HG02970 (cell line): Measurements from ENCODE around the gene OSBPL2.

Experiments
- ATAC-seq: cut with Tn5 transposase; IDR thresholded peaks from one replicate; pipeline ENCODE4 v1.9.1; 2021; ENCODE audit warnings: mild to moderate bottlenecking, moderate library complexity, moderate number of reproducible peaks; ENCODE audit not compliant: unreplicated experiment, low FRiP score

The OSBPL2 gene

DNA sequence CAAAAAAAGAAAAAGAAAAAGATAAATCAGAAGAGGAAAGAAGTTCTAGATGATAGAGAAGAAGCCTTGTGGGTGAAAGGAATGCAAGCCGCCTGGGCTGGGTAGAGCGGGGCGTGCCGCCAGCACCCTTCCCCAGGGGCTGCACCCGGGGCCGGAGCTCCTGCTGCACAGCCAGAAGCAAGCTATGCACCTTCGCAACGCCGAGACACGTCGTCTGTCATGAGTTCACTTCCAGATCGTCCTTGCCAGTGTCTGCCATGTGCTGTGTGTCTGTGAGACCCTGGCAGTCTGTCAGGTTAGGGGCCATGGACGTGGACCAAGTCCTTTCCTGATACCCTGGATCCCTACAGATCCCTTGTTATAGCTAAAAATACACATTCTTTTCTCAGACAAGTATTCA lies 38.9 kb downstream of the OSBPL2 start:
- ATAC-seq, result no peak

DNA sequence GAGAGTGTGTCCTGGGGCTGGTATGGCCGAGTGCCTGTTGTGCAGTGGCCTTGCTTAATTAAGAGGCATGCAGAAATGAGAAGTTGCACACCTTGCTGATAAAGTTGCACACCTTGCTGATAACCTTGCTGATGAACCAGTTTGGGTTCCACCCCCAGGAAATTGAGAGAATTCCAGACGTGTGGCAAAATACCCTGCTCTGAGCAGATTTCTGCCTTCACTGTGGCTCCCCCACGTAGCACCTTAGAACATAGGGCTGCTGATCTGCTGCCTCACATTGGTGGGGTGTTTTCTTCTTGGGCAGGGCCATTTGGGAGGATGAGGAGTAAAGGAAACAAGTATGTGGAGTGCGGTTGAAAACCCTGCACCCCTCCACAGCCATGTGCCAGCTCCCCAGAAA lies 42.0 kb downstream of the OSBPL2 start:
- no peak for ATAC-seq

DNA sequence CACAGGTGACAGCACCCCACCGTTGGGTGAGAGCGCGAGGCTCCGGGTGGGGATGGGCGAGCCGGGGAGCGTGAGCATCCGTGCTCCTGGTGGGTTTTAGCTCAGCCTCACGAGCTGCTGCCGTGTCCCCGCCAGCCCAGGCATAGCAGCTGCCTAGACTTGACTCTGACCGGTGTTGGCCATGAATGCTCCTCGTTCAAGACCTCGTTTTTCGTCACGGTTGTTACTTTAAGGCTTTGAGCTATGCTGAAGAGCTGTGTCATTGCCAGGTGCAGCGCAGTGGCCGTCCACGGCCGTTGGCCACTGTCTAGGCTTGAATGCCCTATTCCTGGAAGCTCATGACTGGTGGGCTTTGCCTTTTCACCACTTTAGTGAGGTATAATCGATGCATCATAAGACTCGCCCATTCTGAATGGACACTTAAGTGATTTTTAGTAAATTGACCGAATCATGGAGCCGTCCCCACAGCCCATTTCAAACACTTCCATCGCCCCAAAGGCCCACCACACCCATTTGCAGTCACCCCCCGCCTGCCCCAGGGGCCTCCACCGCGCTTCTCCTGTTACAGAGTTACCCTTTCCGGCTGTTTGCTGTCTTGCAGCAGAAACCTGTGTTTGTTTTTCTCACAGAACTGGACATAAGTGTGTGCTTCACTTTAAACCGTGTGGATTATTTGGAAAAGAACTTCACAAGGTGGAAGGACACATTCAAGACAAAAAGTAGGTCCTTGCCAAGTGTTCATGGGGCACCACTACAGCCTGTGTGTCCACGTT lies 43.0 kb downstream of the OSBPL2 start:
- ATAC-seq, result no peak

DNA sequence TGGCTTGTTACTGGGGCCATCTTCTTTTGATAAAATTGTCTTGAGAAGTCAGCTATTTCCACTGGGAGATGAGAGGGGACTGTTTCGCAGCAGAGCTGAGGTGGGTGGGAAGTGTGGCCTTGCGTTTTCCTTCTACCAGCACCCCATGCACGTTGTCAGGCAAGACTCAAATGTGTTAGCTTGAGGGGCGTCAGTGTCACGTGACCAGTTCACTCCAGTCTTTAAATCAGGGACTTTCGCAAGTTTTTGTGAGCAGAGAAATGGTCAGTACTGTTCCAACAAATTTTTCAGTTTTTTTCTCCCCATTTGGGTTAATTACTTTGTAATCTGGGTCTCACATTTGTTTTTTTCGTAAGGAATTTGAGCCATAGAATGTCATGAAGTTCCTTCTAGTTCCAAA lies 43.8 kb downstream of the OSBPL2 start:
- ATAC-seq, result no peak

DNA sequence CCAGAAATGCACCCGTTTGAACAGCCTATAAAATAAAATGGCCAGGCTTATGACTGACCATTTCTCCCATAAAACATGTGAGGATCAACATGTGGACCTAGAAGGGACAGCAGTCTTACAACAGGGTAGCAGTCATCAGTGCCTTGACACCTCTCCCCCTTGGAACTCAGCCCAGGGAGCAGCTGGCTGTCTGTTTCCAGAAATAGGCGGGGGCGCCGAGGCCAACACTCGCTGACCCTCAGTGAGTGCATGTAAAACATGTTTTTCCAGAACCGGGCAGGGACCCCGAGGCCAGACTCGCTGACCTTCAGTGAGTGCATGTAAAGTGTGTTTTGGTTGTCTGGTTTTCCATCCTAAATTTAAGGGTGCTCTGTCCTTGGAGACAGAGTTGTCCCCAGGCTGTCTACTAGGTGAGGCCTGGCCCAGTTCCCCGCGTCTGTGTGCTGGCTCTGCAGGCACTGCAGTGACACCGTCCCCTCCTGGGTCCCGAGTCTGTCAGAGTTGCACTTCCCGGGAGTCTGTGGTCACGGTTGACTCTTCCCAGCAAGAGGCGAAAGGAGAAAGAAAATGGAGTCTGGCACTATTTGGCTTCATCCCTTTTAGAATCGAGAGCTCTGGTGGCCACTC lies 44.7 kb downstream of the OSBPL2 start:
- ATAC-seq, result no peak

DNA sequence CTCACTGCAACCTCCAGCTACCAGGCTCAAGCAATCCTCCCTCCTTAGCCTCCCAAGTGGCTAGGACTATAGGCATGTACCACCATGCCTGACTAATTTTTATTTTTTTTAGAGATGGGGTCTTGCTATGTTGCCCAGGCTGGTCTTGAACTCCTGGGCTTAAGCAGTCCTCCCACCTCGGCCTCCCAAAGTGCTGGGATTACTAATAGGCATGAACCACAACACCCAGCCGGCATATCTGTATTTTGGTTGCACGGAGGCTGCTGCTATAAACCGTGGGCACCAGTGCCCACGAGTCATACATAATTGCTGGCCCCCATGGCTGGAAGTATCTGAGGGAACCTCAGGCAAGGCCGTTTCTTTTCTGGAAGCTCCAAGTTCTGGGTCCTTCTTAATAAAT lies 46.1 kb downstream of the OSBPL2 start:
- ATAC-seq, result no peak

DNA sequence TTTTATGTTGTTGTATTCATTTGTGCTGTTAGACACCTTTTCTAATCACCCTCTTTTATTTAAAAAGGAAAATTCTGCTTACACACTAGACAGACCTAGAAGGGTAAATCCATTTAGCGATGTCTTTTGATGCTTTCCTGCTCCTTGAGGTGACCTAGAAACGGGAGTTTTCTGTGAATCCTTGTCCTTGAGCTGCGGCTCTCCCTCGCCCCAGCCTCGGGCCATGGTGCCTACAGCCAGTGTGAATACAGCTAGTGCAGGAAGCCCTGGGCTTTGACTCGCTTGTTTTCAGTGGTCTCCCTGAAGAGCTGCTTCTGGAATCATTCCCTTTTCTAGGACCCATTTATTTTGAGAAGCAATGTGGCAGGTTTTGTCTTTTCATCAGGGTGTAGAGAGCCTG lies 46.8 kb downstream of the OSBPL2 start:
- no peak for ATAC-seq

DNA sequence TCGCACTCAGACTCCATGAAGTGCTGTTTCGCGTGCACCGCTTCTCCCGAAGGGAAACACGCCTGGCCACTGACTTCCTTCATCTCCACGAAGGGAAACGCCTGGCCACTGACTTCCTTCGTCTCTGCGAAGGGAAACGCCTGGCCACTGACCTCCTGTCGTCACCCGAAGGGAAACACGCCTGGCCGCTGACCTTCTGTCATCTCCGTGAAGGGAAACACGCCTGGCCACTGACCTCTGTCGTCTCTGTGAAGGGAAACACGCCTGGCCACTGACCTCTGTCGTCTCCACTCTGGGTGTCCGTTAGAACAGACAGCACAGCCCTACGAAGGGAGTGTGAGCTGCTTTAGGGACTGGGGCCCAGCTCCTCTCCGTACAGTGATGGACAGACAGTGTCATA lies 47.4 kb downstream of the OSBPL2 start:
- ATAC-seq, result no peak

DNA sequence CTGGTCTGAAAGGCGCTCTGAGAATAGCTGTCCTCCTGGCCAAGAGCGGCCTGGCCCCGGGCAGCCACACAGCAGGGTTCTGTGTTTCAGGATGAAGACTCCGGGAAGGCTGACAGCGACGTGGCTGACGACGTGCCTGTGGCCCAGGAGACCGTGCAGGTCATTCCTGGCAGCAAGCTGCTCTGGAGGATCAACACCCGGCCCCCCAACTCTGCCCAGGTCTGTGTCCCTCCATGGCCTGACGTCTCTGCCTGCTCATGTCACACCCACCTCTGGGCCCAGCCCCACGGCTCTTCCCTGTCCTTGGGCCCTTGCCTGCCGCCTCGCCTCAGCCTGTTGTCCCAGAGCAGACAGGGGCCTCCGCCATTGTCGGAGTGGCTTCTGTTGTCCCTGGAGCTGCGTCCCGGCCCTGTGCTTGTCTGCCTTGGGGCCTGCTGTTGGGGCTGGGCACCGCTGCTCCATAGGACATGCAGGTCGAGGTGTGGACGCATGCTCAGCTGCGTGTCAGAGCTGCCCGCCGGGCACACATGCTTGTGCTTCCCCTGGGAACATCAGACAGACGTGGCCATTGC lies 48.3 kb downstream of the OSBPL2 start:
- ATAC-seq, result no peak

DNA sequence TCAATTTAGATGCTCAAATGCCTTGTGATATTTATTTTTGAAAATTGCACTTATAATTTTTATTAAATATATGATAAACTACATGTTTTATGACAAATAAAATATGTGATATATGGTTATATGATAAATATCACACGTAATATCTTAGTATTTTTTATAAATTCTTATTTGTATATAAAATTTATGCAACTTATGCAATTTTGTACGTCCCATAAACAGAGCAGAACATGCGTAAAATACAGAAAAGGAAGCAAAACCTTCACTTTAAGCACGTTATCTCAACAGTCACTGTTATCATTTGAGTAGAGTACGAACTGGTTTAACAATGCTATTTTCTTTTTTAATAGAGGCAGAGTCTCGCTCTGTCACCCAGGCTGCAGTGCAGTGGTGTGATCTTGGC lies 48.8 kb downstream of the OSBPL2 start:
- ATAC-seq, result no peak

DNA sequence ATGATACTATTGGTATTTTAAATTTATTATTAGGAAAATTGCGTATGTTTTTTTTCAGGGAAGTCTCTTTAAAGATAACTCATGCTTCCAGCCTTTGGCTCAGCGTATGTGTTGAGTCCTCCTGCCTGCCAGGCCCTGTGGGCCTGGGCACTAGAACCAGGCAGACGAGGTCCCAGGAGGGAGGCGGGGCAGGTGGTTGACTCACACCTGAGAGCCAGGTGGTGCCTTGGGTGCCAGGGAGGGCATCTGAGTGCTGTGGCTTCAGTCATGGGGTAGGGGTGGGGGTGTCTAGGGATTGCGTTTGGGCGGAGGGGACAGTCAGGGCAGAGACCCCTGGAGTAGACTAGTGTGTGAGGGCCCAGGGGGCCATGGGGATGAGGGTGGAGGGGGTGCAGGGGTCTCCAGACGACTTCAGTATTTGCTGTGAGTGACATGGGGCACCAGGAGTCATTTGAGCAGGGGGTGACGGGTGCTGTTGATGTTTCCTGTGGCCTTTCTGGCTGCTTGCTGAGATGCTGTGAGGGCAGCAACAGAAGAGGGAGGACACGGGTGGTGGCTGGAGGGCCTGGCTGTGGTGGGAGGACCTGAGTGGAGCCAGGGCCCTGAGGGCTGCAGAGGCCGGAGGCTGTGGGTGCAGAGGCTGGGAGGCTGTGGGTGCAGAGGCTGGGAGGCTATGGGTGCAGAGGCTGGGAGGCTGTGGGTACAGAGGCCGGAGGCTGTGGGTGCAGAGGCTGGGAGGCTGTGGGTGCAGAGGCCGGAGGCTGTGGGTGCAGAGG lies 49.6 kb downstream of the OSBPL2 start:
- no peak for ATAC-seq

DNA sequence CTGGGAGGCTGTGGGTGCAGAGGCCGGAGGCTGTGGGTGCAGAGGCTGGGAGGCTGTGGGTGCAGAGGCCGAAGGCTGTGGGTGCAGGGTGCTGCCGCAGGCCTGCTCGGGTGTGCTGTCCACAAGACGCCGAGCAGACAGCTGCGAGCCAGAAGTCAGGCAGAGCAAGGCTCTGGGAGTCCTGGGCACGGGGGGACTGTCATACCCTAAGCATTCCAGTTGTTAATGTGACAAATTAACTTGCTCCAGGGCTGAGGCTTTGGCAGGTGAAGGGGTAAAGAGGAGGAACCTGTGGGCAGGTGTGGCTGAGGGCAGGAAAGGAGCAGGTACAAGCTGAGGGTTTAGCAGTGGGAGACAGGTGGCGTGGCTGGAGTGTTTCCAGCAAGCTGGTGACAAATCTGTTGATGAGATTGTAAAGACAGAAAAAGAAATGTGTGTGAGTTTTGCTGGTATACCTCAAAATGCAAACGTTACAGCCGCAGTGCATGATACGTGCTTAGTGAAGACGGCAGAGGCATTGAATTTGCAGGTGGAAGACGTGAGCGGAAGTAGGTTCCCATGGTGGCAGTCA lies 50.3 kb downstream of the OSBPL2 start:
- no peak for ATAC-seq

DNA sequence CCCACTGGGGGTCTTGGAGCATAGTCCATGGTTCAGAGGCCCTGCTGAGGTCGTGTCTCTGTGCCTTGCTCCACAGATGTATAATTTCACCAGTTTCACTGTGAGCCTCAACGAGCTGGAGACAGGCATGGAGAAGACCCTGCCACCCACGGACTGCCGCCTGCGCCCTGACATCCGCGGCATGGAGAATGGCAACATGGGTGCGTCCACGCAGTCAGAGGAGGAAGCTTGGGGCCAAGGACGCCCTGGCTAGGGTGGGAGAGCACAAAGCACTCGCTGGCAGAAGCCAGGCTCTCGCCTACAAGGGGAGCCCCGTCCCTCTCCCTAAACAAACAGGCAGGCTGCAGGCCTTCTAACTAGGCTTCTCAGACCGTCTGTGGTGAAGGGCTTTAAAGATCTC lies 50.8 kb downstream of the OSBPL2 start:
- no peak for ATAC-seq

DNA sequence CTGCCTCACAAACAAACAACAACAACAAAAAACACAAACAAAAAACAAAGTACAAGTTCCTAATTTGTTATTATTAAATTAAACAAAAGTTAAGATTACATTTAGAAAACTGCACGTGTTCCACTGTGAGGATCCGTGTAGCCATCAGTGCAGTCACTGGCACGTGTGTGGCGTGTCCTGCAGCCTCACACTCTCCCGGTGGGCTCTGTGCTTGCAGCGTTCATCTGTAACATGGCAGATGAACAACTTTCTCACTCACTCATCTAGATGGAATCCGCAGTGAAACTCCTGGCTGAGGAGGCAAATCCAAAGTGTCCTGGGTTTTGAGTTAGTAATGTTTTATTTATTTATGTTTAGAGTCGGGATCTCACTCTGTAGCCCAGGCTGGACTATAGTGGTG lies 51.6 kb downstream of the OSBPL2 start:
- no peak for ATAC-seq

DNA sequence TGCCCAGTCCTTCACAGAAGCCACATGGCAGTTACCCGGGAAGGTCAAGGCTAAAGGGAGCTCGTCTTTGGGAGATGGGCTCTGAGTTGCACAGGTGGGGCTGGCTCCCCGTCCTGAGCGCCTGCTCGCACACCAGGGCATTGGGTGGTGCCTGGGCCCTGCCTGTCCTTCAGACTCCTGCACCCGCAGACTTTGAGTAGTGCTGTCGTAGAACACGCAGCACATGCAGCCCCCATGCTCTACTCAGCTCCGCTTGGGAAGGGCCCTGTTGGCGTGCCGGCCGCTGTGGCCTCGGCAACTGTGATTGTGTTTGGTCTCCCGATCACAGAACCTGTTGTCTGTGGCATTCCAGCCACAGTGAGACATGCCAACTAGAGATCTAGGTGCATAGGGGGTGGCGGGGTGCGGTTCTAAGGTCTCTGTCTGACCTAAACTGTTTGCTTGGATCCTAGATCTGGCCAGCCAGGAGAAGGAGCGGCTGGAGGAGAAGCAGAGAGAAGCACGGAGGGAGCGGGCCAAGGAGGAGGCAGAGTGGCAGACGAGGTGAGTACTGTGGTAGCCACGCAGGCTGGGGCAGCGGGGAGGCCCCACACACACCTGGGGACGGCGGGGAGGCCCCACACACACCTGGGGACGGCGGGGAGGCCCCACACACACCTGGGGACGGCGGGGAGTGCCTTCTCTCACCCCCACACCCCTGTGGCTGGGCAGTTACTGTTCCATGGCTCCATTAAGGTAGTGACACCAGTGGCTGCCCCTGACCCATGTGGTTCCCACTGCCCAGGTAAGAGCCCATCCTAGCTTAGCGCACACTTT lies 53.1 kb downstream of the OSBPL2 start:
- no peak for ATAC-seq

DNA sequence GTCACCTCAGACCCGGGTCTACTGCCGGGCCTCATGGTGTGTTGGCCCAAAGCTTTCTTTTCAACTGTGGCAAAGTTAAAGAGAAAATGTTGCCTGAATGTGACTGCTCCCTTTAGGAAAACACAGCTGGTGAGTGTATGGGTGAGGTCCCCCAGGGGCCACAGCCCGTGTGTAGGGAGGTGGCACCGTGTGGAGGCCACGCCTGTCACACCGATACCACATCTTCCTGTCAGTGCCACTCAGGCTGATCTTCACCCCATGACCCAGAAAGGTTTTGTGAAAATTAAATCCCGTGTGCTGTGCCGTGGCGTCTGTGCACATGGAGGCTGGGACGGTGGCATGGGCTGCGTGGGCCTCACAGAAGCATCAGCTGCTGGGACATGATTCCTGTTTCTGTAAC lies 53.8 kb downstream of the OSBPL2 start:
- ATAC-seq, result no peak

DNA sequence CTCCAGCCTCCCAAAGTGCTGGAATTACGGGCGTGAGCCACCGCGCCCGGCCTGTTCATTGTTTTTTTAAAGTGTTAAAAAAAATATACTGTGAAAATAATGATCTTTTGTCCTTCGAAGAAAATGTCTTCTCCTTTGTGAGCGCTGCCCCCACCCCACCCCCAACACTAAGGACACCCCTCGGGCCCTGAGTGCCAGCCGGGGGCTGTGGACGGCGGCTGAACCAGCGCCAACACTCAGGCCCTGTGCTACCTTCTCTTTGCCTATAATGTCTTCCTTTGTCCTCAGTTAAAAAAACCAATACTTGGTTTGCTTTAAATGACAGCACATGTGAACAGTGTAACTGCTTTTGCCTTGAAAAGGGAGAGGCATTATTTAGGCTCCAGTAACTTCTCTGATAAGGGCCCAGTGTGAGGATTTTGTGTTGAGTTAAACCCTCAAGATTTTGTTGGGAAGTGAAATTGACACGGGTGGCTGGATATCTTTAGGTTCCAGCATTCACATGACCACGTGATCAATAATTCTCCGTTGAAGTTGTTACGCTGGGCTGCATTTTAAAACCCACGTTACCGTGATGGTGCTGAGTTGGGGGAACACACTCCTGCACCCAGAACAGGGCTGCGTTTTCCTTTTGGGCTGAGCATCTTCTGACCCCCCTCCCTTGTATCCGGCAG lies 54.9 kb downstream of the OSBPL2 start:
- ATAC-seq, result no peak

DNA sequence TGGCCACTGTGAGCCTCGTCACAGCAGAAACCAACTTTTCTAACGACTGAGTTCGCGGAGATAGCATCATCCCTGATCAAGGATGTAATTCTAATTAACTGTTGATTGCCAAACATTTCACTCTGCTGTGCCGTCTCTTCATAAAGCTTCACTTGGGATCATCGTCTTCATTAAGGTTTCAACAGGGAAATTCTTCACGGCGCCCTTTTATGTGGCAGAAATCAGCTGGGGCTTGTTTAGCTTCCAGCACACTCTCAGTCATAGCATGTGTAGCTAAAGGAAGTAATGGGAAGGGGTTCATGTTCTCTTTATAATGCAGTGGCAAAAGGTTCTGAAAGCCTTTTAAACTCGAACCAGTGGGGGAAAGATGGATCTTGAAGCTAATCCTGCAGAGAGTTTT lies 55.6 kb downstream of the OSBPL2 start:
- ATAC-seq, result no peak

DNA sequence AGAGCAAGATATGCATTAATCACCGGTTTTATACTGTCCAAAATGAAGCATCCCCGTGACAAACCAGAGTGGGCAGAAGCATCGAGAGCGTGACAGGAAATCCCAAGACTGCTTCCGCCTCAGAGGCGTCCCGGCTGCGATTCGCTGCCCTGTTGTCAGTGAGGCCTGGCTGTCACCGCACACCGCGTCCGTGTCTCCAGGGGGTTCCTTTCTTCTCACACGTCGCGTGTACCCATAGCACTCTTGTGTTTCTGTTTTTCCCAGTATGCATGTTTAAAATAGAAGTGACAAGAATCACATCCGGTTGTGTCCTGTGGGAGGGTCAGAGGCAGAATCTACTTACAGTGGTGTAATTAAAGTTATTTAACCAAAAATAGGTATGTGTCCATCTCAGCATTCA lies 56.2 kb downstream of the OSBPL2 start:
- no peak for ATAC-seq
